Dermis blood vessel endothelial cell (primary cell): ENCODE results near the gene ZBTB4. TPM values are rescaled to one million over a fixed set of nuclear protein-coding genes. Genes with fewer than 3 reads are reported as not detected.
"Not testable (repeated sequence)": the region's sequence is repeated elsewhere in the genome, so short reads cannot be mapped to it uniquely, and the experiment has no call there.

Experiments used
- DNase-seq: peaks from one replicate; pipeline ENCODE4 v3.0.0; 2010
- total RNA-seq: library from RNA; depleted of rRNA; stranded (reverse); fragments of >200 nt; gene quantifications from 2 replicates; pipeline ENCODE4 v1.2.3, GENCODE V29; 2014

Gene ZBTB4
- total RNA-seq, 1 donor from 2014 or later, result 10.4 TPM

DNA sequence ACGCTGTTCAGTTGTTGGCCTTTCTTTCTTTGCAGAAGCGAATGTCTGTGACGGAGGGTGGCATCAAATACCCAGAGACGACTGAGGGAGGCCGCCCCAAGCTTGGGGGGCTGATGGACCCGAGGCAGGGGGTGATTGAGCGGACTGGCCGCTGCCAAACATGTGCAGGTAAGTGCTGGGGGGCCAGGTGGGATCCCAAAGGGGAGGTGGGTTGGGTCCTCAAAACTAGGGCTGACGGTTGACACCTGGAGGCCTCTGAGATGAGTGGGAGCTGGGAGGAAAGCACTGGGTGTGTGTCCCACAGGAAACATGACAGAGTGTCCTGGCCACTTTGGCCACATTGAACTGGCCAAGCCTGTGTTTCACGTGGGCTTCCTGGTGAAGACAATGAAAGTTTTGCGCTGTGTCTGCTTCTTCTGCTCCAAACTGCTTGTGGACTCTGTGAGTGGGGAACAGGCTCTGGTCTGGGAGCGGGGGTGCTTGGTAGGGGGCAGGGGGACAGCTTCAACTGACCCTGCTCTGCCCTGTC is 16.5 kb upstream of the ZBTB4 start:
- no peak for DNase-seq

GRCh38 chr17:7493941-7494340 is 14.5 kb upstream of the ZBTB4 start:
- DNase-seq, result no peak

- no peak for DNase-seq
These were observed 12.2 kb upstream of the ZBTB4 start for GRCh38 chr17:7491583-7491982.

DNA sequence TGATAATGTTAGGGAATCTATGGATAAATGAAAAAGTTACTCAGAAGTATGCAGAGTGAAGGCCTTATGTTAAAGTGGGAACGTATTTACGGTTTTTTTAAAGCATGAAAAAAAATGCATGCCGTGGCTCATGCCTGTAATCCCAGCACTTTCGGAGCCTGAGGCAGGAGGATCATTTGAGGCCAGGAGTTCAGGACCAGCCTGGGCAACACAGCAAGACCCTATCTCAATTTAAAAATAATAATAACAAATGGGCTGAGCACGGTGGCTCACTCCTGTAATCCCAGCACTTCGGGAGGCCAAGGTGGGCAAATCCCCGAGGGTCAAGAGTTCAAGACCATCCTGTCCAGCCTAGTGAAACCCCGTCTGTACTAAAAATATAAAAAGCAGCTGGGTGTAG is 10.7 kb upstream of the ZBTB4 start:
- no peak for DNase-seq

GRCh38 chr17:7486181-7486580 is 6.8 kb upstream of the ZBTB4 start:
- no peak for DNase-seq

GRCh38 chr17:7484919-7485377 is 5.5 kb upstream of the ZBTB4 start:
- no peak for DNase-seq

DNA sequence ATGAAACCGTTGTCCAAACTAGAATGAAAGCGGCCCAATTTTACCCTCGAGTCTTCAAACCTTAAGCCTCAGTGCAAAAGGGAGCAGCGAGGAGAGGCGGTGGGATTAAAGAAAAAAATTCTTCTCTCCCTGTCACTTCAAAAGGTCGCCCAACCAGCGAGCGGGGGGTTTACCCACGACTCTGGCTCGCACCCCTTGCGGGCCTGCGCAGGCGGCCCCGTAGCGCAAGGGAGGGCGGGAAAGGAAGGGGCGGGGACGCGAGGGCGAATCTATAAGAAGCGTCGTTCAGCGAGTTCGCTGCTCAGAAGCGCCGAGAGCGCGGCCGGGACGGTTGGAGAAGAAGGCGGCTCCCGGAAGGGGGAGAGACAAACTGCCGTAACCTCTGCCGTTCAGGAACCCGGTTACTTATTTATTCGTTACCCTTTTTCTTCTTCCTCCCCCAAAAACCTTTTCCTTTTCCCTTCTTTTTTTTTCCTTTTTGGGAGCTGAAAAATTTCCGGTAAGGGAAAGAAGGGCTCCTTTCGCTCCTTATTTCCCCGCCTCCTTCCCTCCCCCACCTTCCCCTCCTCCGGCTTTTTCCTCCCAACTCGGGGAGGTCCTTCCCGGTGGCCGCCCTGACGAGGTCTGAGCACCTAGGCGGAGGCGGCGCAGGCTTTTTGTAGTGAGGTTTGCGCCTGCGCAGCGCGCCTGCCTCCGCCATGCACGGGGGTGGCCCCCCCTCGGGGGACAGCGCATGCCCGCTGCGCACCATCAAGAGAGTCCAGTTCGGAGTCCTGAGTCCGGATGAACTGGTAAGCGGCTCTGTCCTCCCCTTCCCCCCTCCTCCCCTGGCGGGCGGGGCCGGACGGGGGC is 4.9 kb upstream of the ZBTB4 start, which contains the start of gene POLR2A:
Gene POLR2A, plus strand, starts transcription at position 300 of the 852 bp plus-strand sequence.
- peak; percentile 99 for DNase-seq

DNA sequence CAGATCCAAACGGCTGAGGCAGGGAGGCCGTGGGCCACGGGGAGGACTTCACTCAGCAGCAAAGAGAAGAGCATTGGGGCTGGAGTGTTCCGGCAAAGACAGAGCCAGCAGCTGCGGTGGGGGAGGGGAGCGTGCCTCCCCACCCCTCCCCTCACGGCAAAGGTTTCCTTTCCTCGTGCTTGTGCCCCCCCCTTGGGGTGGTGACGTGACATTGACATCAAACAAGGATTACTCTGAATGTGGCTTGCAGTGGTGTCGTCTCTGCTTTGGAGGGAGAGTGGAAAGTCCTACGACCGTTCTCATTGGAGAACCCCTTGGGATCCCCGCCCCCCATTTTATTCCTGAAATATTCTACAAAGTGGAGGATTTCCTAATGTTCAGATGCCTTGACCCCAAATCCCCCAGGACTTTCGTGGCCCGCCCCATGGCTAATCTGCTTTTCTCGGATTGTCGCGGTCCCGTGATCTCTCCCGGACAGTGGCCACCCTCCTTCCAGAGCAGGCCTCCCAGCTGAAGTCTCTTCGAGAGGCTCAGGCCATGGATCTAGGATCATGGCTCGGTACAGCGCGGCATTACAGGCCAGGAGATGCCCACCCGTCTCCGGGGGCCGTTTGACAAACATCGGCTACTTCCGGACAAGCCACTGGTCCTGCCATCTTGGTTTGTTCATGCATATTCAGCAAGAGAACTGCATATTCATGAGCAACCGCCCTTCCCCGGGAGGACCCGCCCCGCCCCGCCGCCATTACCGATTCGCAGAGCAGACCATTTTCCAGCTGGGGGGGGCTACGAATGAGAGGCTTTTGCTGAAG is 4.0 kb upstream of the ZBTB4 start:
- DNase-seq, result peak; percentile 93

DNA sequence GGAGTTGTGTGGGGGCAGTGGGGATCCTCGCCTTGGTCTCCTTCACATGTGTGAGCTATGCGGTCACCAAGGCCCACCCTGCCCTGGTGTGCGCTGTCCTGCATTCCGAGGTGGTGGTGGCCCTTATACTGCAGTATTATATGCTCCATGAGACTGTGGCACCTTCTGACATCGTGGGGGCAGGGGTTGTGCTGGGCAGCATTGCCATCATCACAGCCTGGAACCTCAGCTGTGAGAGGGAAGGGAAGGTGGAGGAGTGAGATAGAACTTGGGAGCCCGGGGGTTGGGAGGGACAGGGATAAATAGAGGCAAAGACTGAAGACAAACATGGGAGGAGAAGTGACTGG is 3.3 kb upstream of the ZBTB4 start:
- not testable (repeated sequence) for DNase-seq

DNA sequence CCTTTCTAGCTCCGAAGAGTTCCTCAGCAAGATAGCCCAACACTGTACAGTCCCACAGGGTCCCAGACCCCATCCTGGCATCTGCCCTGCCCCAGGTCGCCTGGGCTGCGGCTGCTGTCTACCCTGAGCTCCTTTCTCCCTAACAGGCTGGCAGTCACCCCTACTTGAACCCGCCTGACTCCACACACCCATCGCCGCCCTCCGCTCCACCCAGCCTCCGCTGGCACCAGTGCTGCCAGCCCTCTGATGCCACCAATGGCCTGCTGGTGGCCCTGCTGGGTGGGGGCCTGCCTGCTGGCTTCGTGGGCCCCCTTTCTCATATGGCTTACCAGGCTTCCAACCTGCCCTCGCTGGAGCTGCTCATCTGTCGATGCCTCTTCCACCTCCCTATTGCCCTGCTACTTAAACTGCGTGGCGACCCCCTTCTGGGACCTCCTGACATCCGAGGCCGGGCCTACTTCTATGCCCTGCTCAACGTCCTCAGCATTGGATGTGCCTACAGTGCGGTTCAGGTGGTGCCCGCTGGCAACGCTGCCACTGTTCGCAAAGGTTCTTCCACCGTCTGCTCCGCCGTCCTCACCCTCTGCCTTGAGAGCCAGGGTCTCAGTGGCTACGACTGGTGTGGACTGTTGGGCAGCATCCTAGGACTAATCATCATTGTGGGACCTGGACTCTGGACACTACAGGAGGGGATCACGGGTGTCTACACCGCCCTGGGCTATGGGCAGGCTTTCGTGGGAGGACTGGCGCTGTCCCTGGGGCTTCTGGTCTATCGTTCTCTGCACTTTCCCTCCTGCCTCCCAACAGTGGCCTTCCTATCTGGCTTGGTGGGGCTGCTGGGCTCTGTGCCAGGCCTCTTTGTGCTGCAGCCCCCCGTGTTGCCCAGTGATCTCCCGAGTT is 2.7 kb upstream of the ZBTB4 start:
- DNase-seq, result not testable (repeated sequence)

DNA sequence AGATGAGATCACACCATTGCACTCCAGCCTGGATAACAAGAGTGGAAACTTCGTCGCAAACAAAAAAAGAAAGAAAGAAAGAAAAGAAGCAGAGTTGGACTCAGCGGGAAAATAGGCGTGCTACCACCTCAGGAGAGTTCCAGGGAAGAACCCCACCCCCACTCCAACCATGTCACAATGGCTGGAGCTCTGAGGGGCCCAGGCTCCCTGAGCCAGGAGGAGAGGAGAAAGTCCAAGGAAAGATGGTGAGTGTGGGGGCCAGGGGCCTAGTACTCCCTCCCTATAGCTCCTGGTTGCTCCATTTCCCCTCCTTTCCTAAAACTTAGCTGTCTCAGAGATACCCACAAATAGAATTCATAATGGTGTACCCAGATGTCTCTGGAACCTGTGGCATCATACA is 1.8 kb upstream of the ZBTB4 start, which contains the start of gene SLC35G6:
Gene SLC35G6, plus strand, starts transcription at position 172 of the 400 bp plus-strand sequence. Its CDS starts 71 bp downstream, at position 243.
- not testable (repeated sequence) for DNase-seq

DNA sequence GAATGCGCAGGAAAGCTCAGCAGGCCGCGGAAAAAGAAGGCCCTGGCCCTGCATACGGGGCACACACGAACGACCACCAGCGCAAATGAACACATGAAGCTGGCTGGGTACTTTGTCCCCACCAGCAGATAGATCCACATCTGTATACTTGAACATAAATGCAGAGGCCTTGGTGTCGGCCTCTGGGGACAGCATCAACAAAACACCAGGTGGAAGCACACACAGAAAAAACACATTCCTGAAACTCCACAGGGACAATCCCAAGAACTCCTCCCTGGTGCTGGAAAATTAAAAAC is 606 bp upstream of the ZBTB4 start:
- peak; percentile 22 for DNase-seq

DNA sequence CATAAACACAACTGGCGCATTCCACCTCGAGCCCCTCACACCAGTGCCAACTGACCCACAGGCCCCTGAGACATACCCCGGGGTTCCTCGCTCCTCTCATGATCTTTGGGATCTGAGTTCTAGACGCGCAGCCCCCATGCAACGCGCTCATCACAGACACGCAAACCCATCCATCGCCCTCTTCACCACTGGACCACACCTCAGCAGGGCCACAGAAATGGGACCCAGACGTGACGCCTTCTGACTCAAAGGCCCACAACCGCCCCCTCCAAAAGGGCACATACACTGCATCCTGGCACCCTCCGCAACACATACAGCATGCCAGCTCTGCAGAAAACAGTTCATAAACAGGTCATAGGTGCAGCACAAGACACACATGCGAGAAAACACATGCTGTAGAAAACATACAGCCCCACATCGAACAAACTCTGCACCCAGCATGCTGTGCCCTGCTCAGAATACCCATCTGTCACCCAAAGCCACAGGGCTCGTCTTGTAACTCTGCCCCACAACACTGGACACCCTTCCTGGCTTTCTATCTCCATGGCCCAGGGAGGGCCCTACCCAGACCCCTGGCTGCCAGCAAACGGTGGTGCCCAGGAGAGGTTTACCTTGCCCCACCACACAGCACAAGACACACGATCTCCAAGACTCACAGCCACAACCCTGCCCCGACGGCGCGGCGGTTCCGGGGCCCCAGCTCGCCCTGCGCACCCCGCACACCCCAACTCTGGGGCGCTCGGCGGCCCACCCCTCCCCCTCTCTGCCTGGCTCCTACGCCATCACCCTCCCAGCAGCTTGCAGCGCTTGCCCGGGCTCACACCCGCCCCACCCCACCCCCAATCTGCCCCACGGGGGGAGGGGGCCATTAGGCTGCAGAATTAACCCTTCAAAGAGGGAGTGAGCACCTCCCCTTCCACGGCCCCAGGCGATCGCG is 887 bp downstream of the ZBTB4 start:
- peak; percentile 33 for DNase-seq

GRCh38 chr17:7477392-7478275 is 1.8 kb downstream of the ZBTB4 start:
- DNase-seq, result peak; percentile 35

GRCh38 chr17:7476951-7477350 is 2.5 kb downstream of the ZBTB4 start:
- DNase-seq, result no peak

DNA sequence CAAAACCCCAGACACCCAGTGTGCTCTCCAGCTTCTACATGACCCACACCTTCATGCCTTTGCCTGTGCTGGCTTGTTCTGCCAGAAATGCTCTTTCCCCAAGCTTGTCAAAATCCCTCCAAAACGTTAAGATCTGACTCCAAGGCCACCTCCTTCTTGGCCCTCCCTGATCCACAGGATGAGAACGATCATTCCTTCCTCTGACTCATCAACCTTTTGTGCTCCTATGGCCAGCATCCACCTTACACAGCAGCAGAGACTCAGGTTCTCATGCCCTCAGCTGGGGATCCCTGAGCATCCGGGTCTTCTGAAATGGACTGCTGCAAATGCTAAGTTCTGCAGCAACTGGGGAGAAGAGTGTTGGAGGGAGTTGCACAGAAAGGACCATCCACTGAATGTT is 2.9 kb downstream of the ZBTB4 start:
- DNase-seq, result peak; percentile 72

DNA sequence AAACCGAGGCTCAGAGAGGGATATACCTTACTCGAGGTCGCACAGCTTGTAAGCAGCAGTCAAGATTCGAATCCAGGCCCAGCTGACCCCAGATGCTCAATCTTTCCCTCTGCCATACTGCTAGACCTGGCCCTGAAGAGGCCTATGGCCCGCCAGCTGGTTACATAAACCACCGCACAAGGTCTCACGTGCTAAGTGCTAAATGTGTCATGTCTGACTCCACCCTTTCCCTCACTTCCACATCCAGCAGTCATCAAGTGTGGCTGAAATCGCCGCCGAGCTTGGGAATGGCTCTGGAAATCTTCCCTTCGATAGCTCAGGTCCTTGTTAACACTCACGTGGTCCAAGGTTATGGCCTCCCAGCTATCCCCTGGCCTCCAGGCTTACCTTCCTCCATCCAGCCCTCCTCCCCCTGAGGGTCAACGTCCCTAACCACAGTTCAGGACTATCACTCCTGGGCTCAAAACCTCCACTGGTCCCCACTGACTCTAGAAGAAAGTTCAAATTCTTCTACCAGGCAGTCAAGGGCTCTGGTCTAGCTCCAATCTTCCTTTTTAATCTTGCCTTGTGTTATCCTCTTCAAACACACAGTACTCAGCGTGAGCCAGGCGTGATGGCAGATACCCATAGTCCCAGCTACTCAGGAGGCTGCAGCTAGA is 3.5 kb downstream of the ZBTB4 start:
- DNase-seq, result peak; percentile 55

DNA sequence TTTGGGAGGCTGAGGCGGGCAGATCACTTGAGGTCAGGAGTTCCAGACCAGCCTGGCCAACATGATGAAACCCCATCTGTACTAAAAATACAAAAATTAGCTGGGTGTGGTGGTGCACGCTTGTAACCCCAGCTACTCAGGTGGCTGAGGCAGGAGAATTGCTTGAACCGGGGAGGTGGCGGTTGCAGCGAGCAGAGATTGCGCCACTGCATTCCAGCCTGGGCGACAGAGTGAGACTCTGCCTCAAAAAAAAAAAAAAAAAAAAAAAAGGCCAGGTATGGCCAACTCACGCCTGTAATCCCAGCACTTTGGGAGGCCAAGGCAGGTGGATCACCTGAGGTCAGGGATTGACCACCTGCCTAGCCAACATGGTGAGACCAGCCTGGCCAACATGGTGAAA is 4.7 kb downstream of the ZBTB4 start:
- DNase-seq, result not testable (repeated sequence)

- DNase-seq, result no peak
These were observed 7.7 kb downstream of the ZBTB4 start for GRCh38 chr17:7471729-7472128.
